Neural cell (in vitro differentiated cells): Measurements from ENCODE around the gene KRT74. TPM values are rescaled to one million over a fixed set of nuclear protein-coding genes. Genes with fewer than 3 reads are reported as not detected.

Experiments
- H2AFZ ChIP-seq: fragments of 200-600, 300-800 bp; sonication (generic), shearing (Covaris generic); 2 replicates; pipeline ENCODE4 v1.6.0; 2014; ENCODE audit warnings: low read depth, mild to moderate bottlenecking, antibody characterized with exemption, low read length, moderate library complexity
- H3F3A ChIP-seq: fragments of 200-600 bp; shearing (Covaris generic); 2 replicates; pipeline ENCODE4 v1.6.1; 2016; ENCODE audit warnings: mild to moderate bottlenecking, moderate library complexity, mixed read lengths, antibody characterized with exemption, low read length; ENCODE audit not compliant: insufficient read depth, poor library complexity, severe bottlenecking
- H3K27ac ChIP-seq: fragments of 200-600, 300-800 bp; sonication (generic), shearing (Covaris generic); 2 replicates; pipeline ENCODE4 v1.5.1; 2014; ENCODE audit warnings: mild to moderate bottlenecking, low read length, moderate library complexity
- H3K27me3 ChIP-seq: fragments of 300-800, 200-600 bp; sonication (generic), shearing (Covaris generic); 2 replicates; pipeline ENCODE4 v1.6.0; 2014; ENCODE audit warnings: mild to moderate bottlenecking, low read depth, low read length, moderate library complexity; ENCODE audit not compliant: insufficient read depth
- H3K36me3 ChIP-seq: fragments of 300-800, 200-600 bp; sonication (generic), shearing (Covaris generic); 2 replicates; pipeline ENCODE4 v1.5.1; 2014; ENCODE audit warnings: mild to moderate bottlenecking, antibody characterized with exemption, low read length, moderate library complexity; ENCODE audit not compliant: insufficient read depth
- H3K4me2 ChIP-seq: fragments of 300-800, 200-600 bp; sonication (generic), shearing (Covaris generic); 2 replicates; pipeline ENCODE4 v1.6.0; 2014; ENCODE audit warnings: mild to moderate bottlenecking, low read length
- H3K4me3 ChIP-seq: fragments of 300-800, 200-600 bp; sonication (generic), shearing (Covaris generic); 2 replicates; pipeline ENCODE4 v1.5.1; 2014; ENCODE audit warnings: mild to moderate bottlenecking, low read length, moderate library complexity
- H3K79me2 ChIP-seq: fragments of 200-600 bp; shearing (Covaris generic); replicated peaks from 2 replicates; pipeline ENCODE4 v1.6.0; 2014; ENCODE audit warnings: mild to moderate bottlenecking, low read length, moderate library complexity; ENCODE audit not compliant: insufficient read depth
- H3K9ac ChIP-seq: fragments of 300-800, 200-600 bp; sonication (generic), shearing (Covaris generic); 2 replicates; pipeline ENCODE4 v1.6.1; 2016; ENCODE audit warnings: mild to moderate bottlenecking, low read length, mixed read lengths
- H3K9me2 ChIP-seq: fragments of 200-600 bp; shearing (Covaris generic); 2 replicates; pipeline ENCODE4 v1.6.1; 2016; ENCODE audit warnings: mild to moderate bottlenecking, low read length, mixed read lengths; ENCODE audit not compliant: insufficient read depth
- H3K9me3 ChIP-seq: fragments of 200-600, 300-800 bp; sonication (generic), shearing (Covaris generic); 2 replicates; pipeline ENCODE4 v1.6.1; 2016; ENCODE audit warnings: mild to moderate bottlenecking, mixed run types, low read length, moderate library complexity, mixed read lengths
- H4K20me1 ChIP-seq: fragments of 200-600 bp; shearing (Covaris generic); 2 replicates; pipeline ENCODE4 v1.6.1; 2016; ENCODE audit warnings: mild to moderate bottlenecking, mixed run types; ENCODE audit not compliant: insufficient read depth
- EP300 ChIP-seq: fragments of 450-650 bp; conservative IDR thresholded peaks from 2 replicates; pipeline ENCODE4 v1.6.1; 2014; ENCODE audit warnings: antibody characterized with exemption, mild to moderate bottlenecking, moderate library complexity; ENCODE audit not compliant: poor library complexity, severe bottlenecking
- EZH2 ChIP-seq: fragments of 200-600, 300-800 bp; shearing (Covaris generic), sonication (generic); IDR thresholded peaks from 2 replicates; pipeline ENCODE4 v1.6.1; 2014; ENCODE audit warnings: antibody characterized with exemption, low read length, borderline replicate concordance, mild to moderate bottlenecking; ENCODE audit not compliant: insufficient read depth, poor library complexity, severe bottlenecking
- MXI1 ChIP-seq: fragments of 450-650 bp; conservative IDR thresholded peaks from 2 replicates; pipeline ENCODE4 v1.6.1; 2014; ENCODE audit warnings: antibody characterized with exemption, mild to moderate bottlenecking; ENCODE audit not compliant: poor library complexity, severe bottlenecking
- POLR2AphosphoS5 ChIP-seq: IDR thresholded peaks from 2 replicates; pipeline ENCODE4 v1.6.1; 2012
- RAD21 ChIP-seq: fragments of 450-650 bp; conservative IDR thresholded peaks from 2 replicates; pipeline ENCODE4 v1.6.1; 2014; ENCODE audit warnings: antibody characterized with exemption, mild to moderate bottlenecking, moderate library complexity
- SMC3 ChIP-seq: fragments of 450-650 bp; conservative IDR thresholded peaks from 2 replicates; pipeline ENCODE4 v1.6.1; 2014; ENCODE audit warnings: antibody characterized with exemption, mild to moderate bottlenecking, moderate library complexity; ENCODE audit not compliant: poor library complexity
- TAF1 ChIP-seq: IDR thresholded peaks from 2 replicates; pipeline ENCODE4 v1.6.1; 2012; ENCODE audit warnings: low read depth
- polyA plus RNA-seq: library from polyadenylated mRNA; depleted of rRNA; stranded (reverse); fragments of >200 nt; gene quantifications from 2 replicates; pipeline ENCODE4 v1.2.3, GENCODE V29; 2014
- TF ChIP-seq, protein P1 (sequence below): fragments of 450-650 bp; IDR thresholded peaks from 2 replicates; pipeline ENCODE4 v1.5.1; 2014; ENCODE audit warnings: antibody characterized with exemption, mild to moderate bottlenecking, moderate library complexity; ENCODE audit not compliant: poor library complexity, severe bottlenecking
- TF ChIP-seq, protein P2 (sequence below): IDR thresholded peaks from 2 replicates; pipeline ENCODE4 v1.6.1; 2012; ENCODE audit warnings: borderline replicate concordance

KRT74 gene
- polyA plus RNA-seq, 1 donor from 2014 or later, result not detected

DNA sequence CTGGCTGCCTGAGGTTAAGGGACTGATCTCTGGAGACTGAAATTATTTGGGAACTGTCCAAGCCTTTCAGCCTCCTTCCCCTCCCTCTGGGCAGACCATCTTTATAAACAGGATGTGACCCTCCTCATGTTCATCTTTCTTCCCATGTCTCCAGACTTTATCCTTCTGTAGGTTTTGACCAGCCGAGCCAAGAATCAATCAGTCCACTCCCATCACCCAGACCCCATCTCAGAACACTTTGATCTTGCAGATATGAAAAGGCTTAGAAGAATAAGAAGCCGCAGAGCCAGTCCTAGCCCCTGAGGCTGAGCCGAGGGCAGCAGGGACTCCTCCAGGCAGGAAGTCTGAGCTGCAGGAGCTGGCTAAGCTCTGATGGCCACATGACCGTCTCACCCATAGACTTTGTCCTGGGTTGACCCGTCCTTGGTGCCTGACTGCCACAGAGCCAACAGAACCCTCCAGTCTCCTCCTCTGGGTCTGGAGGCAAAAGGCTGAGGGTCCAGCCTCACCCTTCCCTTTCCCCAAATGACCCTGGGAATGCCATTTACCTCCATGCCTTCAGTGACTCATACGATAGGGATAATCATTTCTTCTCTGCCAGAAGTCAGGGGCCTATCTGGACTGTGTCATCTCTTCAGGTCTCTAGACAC is 22.3 kb downstream of the KRT74 start:
- H3K9ac ChIP-seq, result no peak overlapping the region
- H3K4me2 ChIP-seq, result no peak overlapping the region
- H3K9me2 ChIP-seq, result no peaks in the 10 kb centered on the region
- no peak overlapping the region for H3K4me3 ChIP-seq
- H2AFZ ChIP-seq, result no peak overlapping the region
- no peaks in the 10 kb centered on the region for H3K27me3 ChIP-seq
- H3K79me2 ChIP-seq, result no peaks in the 10 kb centered on the region
- no peaks in the 10 kb centered on the region for H4K20me1 ChIP-seq
- no peak overlapping the region for H3K27ac ChIP-seq
- TF ChIP-seq MXI1 (no peak), TAF1 (no peak), RAD21 (no peak), EP300 (no peak)
- TF ChIP-seq, protein P1, sequence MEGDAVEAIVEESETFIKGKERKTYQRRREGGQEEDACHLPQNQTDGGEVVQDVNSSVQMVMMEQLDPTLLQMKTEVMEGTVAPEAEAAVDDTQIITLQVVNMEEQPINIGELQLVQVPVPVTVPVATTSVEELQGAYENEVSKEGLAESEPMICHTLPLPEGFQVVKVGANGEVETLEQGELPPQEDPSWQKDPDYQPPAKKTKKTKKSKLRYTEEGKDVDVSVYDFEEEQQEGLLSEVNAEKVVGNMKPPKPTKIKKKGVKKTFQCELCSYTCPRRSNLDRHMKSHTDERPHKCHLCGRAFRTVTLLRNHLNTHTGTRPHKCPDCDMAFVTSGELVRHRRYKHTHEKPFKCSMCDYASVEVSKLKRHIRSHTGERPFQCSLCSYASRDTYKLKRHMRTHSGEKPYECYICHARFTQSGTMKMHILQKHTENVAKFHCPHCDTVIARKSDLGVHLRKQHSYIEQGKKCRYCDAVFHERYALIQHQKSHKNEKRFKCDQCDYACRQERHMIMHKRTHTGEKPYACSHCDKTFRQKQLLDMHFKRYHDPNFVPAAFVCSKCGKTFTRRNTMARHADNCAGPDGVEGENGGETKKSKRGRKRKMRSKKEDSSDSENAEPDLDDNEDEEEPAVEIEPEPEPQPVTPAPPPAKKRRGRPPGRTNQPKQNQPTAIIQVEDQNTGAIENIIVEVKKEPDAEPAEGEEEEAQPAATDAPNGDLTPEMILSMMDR, result no peak
- no peaks in the 10 kb centered on the region for H3K9me3 ChIP-seq
- no peaks in the 10 kb centered on the region for H3K36me3 ChIP-seq
- no peaks in the 10 kb centered on the region for H3F3A ChIP-seq

DNA sequence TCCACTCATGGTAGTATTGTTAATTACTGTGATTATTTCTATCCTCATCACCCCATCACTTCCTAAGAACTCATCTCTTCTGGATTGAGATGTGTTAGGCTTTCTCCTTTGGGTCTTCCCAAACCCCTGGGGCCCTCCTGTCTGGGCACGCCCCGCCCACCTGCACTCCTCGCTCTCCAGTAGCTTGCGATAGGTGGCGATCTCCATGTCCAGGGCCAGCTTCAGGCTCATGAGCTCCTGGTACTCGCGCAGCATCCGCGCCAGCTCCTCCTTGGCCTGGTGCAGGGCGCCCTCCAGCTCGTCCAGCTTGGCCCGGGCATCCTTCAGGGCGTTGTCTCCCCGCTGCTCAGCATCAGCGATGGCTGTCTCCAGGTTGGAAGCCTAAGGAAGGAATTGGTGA is 27.5 kb downstream of the KRT74 start:
- H3K36me3 ChIP-seq, result no peaks in the 10 kb centered on the region
- H4K20me1 ChIP-seq, result no peaks in the 10 kb centered on the region
- no peaks in the 10 kb centered on the region for H3K9me2 ChIP-seq
- H3K79me2 ChIP-seq, result no peaks in the 10 kb centered on the region
- H3K9me3 ChIP-seq, result no peaks in the 10 kb centered on the region
- H3K27me3 ChIP-seq, result no peaks in the 10 kb centered on the region
- H3K4me3 ChIP-seq, result no peak overlapping the region
- H3K27ac ChIP-seq, result no peak overlapping the region
- TF ChIP-seq, protein P2, sequence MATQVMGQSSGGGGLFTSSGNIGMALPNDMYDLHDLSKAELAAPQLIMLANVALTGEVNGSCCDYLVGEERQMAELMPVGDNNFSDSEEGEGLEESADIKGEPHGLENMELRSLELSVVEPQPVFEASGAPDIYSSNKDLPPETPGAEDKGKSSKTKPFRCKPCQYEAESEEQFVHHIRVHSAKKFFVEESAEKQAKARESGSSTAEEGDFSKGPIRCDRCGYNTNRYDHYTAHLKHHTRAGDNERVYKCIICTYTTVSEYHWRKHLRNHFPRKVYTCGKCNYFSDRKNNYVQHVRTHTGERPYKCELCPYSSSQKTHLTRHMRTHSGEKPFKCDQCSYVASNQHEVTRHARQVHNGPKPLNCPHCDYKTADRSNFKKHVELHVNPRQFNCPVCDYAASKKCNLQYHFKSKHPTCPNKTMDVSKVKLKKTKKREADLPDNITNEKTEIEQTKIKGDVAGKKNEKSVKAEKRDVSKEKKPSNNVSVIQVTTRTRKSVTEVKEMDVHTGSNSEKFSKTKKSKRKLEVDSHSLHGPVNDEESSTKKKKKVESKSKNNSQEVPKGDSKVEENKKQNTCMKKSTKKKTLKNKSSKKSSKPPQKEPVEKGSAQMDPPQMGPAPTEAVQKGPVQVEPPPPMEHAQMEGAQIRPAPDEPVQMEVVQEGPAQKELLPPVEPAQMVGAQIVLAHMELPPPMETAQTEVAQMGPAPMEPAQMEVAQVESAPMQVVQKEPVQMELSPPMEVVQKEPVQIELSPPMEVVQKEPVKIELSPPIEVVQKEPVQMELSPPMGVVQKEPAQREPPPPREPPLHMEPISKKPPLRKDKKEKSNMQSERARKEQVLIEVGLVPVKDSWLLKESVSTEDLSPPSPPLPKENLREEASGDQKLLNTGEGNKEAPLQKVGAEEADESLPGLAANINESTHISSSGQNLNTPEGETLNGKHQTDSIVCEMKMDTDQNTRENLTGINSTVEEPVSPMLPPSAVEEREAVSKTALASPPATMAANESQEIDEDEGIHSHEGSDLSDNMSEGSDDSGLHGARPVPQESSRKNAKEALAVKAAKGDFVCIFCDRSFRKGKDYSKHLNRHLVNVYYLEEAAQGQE, result no peak
- TF ChIP-seq EZH2, result no peak
- no peak for TF ChIP-seq TAF1
- no peak for TF ChIP-seq SMC3
- no peak for TF ChIP-seq EP300
- no peak for TF ChIP-seq POLR2AphosphoS5
- TF ChIP-seq, protein P1, result no peak
- TF ChIP-seq RAD21, result no peak
- TF ChIP-seq MXI1, result no peak
- H3K4me2 ChIP-seq, result no peak overlapping the region
- H2AFZ ChIP-seq, result no peak overlapping the region
- H3K9ac ChIP-seq, result no peak overlapping the region
- no peaks in the 10 kb centered on the region for H3F3A ChIP-seq
